PC-3 (cell line): ENCODE results near the gene SDK1. TPM values are rescaled to one million over a fixed set of nuclear protein-coding genes. Genes with fewer than 3 reads are reported as not detected.

Experiments
- ATAC-seq: fragments of 200-7000 bp; cut with Tn5 transposase; 2 replicates; pipeline ENCODE4 v1.9.1; 2020; ENCODE audit warnings: mild to moderate bottlenecking, moderate library complexity
- BruUV-seq: library from RNA; stranded (reverse); fragments of 400-500 nt; replicated peaks from 2 replicates; lab custom pipeline; 2021; lab: Mats Ljungman, UMichigan
- CTCF ChIA-PET: fragments of 300-600 bp; sonication (Branson Sonifier 250); formaldehyde crosslinking; loops from one replicate; lab custom pipeline; 2022; ENCODE audit warnings: antibody characterized with exemption; lab: Charles Lee
- POLR2A ChIA-PET: fragments of 300-600 bp; sonication (Branson Sonifier 250); formaldehyde crosslinking; loops from one replicate; lab custom pipeline; 2022; ENCODE audit warnings: antibody characterized with exemption; ENCODE audit not compliant: unreplicated experiment; lab: Charles Lee
- DNase-seq: peaks from one replicate; pipeline ENCODE4 v3.0.0-alpha.2; 2015
- H2AFZ ChIP-seq: fragments of 300-600 bp; sonication (generic); 2 replicates; pipeline ENCODE4 v1.6.0; 2016; ENCODE audit warnings: antibody characterized with exemption, low read length
- H3F3A ChIP-seq: fragments of 300-600 bp; sonication (generic); one replicate; pipeline ENCODE4 v1.6.0; 2017; ENCODE audit warnings: antibody characterized with exemption, low read length, control low read depth, mild to moderate bottlenecking; ENCODE audit not compliant: unreplicated experiment
- H3K27ac ChIP-seq: fragments of 300-600 bp; sonication (generic); 2 replicates; pipeline ENCODE4 v1.5.1; 2016; ENCODE audit warnings: mild to moderate bottlenecking, low read length
- H3K27me3 ChIP-seq: fragments of 300-600 bp; sonication (generic); 2 replicates; pipeline ENCODE4 v1.6.1; 2016; ENCODE audit warnings: low read length, mixed read lengths
- H3K36me3 ChIP-seq: fragments of 300-600 bp; sonication (generic); 2 replicates; pipeline ENCODE4 v1.6.1; 2016; ENCODE audit warnings: low read depth, mixed run types, low read length, mixed read lengths
- H3K4me1 ChIP-seq: fragments of 300-600 bp; sonication (generic); 2 replicates; pipeline ENCODE4 v1.5.1; 2016; ENCODE audit warnings: low read length; ENCODE audit not compliant: insufficient read depth
- H3K4me2 ChIP-seq: fragments of 300-600 bp; sonication (generic); 2 replicates; pipeline ENCODE4 v1.6.0; 2016; ENCODE audit warnings: low read length
- H3K4me3 ChIP-seq: fragments of 300-600 bp; sonication (generic); 2 replicates; pipeline ENCODE4 v1.5.1; 2016; ENCODE audit warnings: mild to moderate bottlenecking, low read length, mixed read lengths
- H3K79me2 ChIP-seq: fragments of 300-600 bp; sonication (generic); 2 replicates; pipeline ENCODE4 v1.6.1; 2017; ENCODE audit warnings: low read length, mixed read lengths
- H3K9ac ChIP-seq: fragments of 300-600 bp; sonication (generic); 2 replicates; pipeline ENCODE4 v1.6.0; 2016; ENCODE audit warnings: mild to moderate bottlenecking, low read length
- H3K9me2 ChIP-seq: fragments of 300-600 bp; sonication (generic); replicated peaks from 2 replicates; pipeline ENCODE4 v1.6.1; 2016; ENCODE audit warnings: mixed run types, low read length, mixed read lengths
- H3K9me3 ChIP-seq: fragments of 300-600 bp; sonication (generic); 2 replicates; pipeline ENCODE4 v1.6.1; 2016; ENCODE audit warnings: low read length, mixed read lengths
- H4K20me1 ChIP-seq: fragments of 300-600 bp; sonication (generic); 2 replicates; pipeline ENCODE4 v1.6.1; 2016; ENCODE audit warnings: low read length, mixed read lengths
- EZH2 ChIP-seq: fragments of 300-600 bp; sonication (generic); IDR thresholded peaks from one replicate; pipeline ENCODE4 v1.6.1; 2017; ENCODE audit warnings: antibody characterized with exemption, mild to moderate bottlenecking, low read length; ENCODE audit not compliant: unreplicated experiment
- EZH2phosphoT487 ChIP-seq: fragments of 300-600 bp; sonication (generic); IDR thresholded peaks from 2 replicates; pipeline ENCODE4 v1.6.1; 2018; ENCODE audit warnings: mild to moderate bottlenecking, antibody characterized with exemption, low read length, borderline replicate concordance
- intact Hi-C: fragments of 100-400 bp; cut with micrococcal nuclease; formaldehyde crosslinking; loops from 2 replicates; pipeline ENCODE4 v1.9.0; 2023
- total RNA-seq: library from RNA; depleted of rRNA; stranded (reverse); fragments of >200 nt; gene quantifications from 2 replicates; pipeline ENCODE4 v1.2.3, GENCODE V29; 2014
- TF ChIP-seq, protein P1 (sequence below): fragments of 300-600 bp; sonication (generic); conservative IDR thresholded peaks from 2 replicates; pipeline ENCODE4 v1.5.1; 2017; ENCODE audit warnings: antibody characterized with exemption, low read depth, mild to moderate bottlenecking, low read length

Gene SDK1
- total RNA-seq, 1 experiment from 2014 or later, result 2.8 TPM

DNA sequence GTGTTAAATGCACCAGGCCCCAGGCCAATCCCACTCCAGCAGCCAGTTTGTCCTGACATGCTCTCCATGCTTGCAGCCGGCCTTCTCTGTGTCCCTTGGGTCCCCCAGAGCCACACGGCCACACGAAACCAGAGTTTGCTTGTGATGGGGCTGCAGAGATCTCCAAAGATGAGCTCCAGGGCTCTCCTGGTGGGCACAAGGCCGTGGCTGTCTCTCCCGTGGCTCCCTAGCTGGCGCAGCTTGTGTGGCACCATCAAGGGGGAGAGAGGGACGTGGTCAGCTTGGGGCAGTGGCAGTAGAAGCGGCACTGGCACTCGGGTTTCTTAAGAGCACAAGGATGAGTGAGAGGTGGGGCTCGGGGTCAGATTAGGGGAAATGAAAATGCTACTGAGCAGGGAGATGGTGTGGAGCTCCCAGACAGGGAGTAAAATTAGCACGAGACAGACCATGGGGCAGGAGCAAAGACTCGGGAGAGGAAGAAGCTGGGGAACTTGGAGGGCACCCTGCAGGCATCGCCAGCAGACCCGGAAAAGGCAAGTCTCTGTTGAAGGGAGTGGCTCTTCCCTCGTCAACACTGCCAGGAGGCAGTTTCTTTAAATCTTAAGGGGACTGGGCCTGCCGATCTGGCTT is 808.5 kb downstream of the SDK1 start:
- Histone ChIP-seq H3K27me3 (no peaks in the 10 kb centered on the region), H3F3A (no peaks in the 10 kb centered on the region), H4K20me1 (no peaks in the 10 kb centered on the region), H3K79me2 (no peaks in the 10 kb centered on the region), H3K4me1 (no peaks in the 10 kb centered on the region), H3K27ac (no peak overlapping the region), H3K4me2 (no peak overlapping the region), H3K9ac (no peak overlapping the region), H2AFZ (no peak overlapping the region), H3K36me3 (no peaks in the 10 kb centered on the region), H3K9me2 (no peaks in the 10 kb centered on the region), H3K9me3 (no peaks in the 10 kb centered on the region), H3K4me3 (no peak overlapping the region)
- ATAC-seq, result no peak
- TF ChIP-seq EZH2, result no peak
- ChIA-PET CTCF (no interaction called here), POLR2A (no interaction called here)
- no peak for DNase-seq
- no TSS peak for BruUV-seq
- intact Hi-C loops, result loop anchor here (10.0 kb wide), 1 partner anchor 365 kb away; no protein-coding TSS in a partner anchor

GRCh38 chr7:4110438-4110837 is 809.4 kb downstream of the SDK1 start:
- intact Hi-C loops, result no loop called here
- POLR2A ChIA-PET, result no interaction called here

DNA sequence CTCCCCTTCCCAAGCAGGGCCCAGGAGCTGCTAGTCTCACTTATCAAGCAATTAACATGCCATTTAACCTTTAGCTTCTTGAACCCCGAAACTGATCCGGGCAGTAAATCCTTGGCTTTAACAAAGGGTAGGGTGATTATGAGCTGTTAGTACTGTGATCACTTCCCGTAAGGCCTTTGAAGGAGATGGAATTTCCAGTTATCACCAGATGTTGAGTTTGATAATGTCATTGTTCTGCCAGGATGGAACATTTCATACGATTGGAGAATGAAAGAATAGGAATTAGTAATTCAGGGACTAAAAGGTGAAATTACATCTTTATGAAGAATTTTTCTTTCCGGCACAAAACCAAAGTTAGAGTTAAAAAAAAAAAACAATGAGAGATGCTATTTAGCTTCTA is 810.1 kb downstream of the SDK1 start:
- H2AFZ ChIP-seq, result no peak overlapping the region
- H3K36me3 ChIP-seq, result no peaks in the 10 kb centered on the region
- H3F3A ChIP-seq, result no peaks in the 10 kb centered on the region
- no peak overlapping the region for H3K27ac ChIP-seq
- H3K79me2 ChIP-seq, result no peaks in the 10 kb centered on the region
- H3K9ac ChIP-seq, result no peak overlapping the region
- DNase-seq (no peak), ATAC-seq (no peak)
- TF ChIP-seq, protein P1, sequence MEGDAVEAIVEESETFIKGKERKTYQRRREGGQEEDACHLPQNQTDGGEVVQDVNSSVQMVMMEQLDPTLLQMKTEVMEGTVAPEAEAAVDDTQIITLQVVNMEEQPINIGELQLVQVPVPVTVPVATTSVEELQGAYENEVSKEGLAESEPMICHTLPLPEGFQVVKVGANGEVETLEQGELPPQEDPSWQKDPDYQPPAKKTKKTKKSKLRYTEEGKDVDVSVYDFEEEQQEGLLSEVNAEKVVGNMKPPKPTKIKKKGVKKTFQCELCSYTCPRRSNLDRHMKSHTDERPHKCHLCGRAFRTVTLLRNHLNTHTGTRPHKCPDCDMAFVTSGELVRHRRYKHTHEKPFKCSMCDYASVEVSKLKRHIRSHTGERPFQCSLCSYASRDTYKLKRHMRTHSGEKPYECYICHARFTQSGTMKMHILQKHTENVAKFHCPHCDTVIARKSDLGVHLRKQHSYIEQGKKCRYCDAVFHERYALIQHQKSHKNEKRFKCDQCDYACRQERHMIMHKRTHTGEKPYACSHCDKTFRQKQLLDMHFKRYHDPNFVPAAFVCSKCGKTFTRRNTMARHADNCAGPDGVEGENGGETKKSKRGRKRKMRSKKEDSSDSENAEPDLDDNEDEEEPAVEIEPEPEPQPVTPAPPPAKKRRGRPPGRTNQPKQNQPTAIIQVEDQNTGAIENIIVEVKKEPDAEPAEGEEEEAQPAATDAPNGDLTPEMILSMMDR, result no peak
- TF ChIP-seq EZH2phosphoT487 (no peak), EZH2 (no peak)
- H4K20me1 ChIP-seq, result no peaks in the 10 kb centered on the region
- no TSS peak for BruUV-seq
- POLR2A ChIA-PET, result no interaction called here
- no peaks in the 10 kb centered on the region for H3K27me3 ChIP-seq
- H3K9me3 ChIP-seq, result no peaks in the 10 kb centered on the region
- H3K4me2 ChIP-seq, result no peak overlapping the region
- H3K9me2 ChIP-seq, result no peaks in the 10 kb centered on the region
- H3K4me1 ChIP-seq, result no peaks in the 10 kb centered on the region
- intact Hi-C loops, result no loop called here
- CTCF ChIA-PET, result no interaction called here
- H3K4me3 ChIP-seq, result no peak overlapping the region

More at GRCh38 chr7:4110438-4110837, 809.4 kb downstream of the SDK1 start:
- no peak overlapping the region for H3K9ac ChIP-seq
- CTCF ChIA-PET, result no interaction called here
- no peaks in the 10 kb centered on the region for H3K36me3 ChIP-seq
- H2AFZ ChIP-seq, result no peak overlapping the region
- no peaks in the 10 kb centered on the region for H3K27me3 ChIP-seq
- BruUV-seq, result no TSS peak
- no peaks in the 10 kb centered on the region for H4K20me1 ChIP-seq
- H3K9me3 ChIP-seq, result no peaks in the 10 kb centered on the region
- TF ChIP-seq EZH2, result no peak
- TF ChIP-seq, protein P1, result no peak
- no peak for TF ChIP-seq EZH2phosphoT487
- no peaks in the 10 kb centered on the region for H3K79me2 ChIP-seq
- H3K9me2 ChIP-seq, result no peaks in the 10 kb centered on the region
- no peak overlapping the region for H3K4me3 ChIP-seq
- no peak overlapping the region for H3K27ac ChIP-seq
- H3K4me2 ChIP-seq, result no peak overlapping the region
- ATAC-seq, result no peak
- no peaks in the 10 kb centered on the region for H3F3A ChIP-seq
- DNase-seq, result no peak
- H3K4me1 ChIP-seq, result no peaks in the 10 kb centered on the region
